Measurements from ENCODE around the gene GTF2F1. TPM values are rescaled to one million over a fixed set of nuclear protein-coding genes. Genes with fewer than 3 reads are reported as not detected.

GTF2F1 gene
- total RNA-seq, 4 donors from 2014 or later, result 11.4 to 34.8 (median 22.4) TPM

DNA sequence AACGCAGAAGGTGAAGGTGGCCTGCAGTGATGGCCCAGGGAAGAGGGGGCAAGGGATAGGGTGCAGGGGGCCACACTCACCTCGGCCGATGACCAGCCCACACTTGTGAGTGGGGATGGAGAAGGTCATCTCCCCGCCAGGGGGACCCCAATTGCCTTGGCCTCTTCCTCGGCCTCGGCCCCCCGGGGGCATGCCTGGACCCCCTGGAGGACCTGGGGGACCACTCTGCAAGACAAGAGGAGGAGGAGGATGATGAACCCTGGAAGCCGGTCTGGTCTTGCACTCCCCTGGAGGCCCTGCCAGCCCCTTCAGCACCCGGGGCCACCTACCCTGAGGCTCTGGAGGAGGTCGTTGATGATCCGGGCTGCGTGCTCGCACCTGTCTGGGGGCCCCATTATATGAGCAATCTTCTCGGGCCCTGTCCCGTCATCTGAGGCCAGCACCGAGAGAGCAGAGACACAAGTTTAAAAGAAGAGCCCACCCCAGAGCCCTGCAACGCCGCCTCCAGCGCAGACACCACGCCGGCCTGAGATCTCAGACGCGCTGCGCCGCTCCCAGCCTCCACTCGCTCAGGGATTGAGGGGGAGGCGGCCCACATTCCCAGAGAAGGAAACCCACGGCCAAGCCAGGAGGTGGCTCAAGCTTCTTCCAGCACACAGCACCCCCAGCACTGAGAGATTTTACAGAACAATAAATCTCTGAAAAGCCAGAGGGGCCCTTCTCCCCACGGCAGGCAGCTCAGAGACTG is 23.9 kb upstream of the GTF2F1 start:
- Histone ChIP-seq H3K36me3 (peaks cover 0 to 81% of the 10 kb centered on the region in 2 donors), H3K9me3 (no peaks in the 10 kb centered on the region), H3K4me1 (no peaks in the 10 kb centered on the region), H3K27me3 (no peaks in the 10 kb centered on the region), H3K27ac (no peak overlapping the region), H3K4me3 (no peak overlapping the region)
- DNase-seq, result no peak
- TF ChIP-seq CTCF (IDR thresholded peaks at IDR 0.05 in 4 of 5, conservative IDR thresholded peaks at IDR 0.05 in 1 of 5), result no peak
- TF ChIP-seq POLR2A (IDR thresholded peaks at IDR 0.05), result no peak
- no peak for ATAC-seq
- intact Hi-C loops (cut with DNase I; ENCODE audit: low total_unique reads), result no loop called here
- in situ Hi-C loops (cut with MboI; ENCODE audit: low sequenced_read_pairs in 4 of 4), result no loop called here

DNA sequence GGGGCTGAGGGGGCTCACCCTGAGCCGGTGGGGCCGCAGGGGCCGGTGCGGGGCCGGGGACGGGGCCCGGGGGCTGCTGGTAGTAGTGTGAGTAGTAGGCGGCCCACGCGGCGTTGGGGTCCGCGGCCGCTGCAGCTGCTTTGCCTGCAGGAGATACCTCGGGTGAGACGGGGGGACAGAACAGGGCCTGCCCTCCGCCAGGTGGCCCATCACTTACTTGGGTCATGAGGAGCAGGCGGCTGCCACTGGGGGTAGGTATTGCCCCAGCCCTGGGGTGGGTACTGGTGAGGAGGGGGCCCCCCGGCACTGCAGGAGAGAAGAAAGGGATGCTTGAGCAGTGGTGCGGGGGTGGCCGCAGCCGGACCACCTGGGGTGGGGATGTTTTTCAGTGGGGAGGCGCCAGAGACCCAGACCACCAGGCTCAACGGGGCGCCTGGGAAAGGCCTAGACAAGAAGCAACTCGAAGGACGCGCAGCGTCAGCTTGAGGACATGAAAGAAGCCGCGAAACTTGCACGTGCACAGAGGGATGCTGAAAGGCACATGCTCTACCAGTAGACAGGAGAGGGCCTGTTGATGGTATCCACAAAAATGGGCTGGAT is 22.7 kb upstream of the GTF2F1 start:
- H3K9me3 ChIP-seq, result no peaks in the 10 kb centered on the region
- no peaks in the 10 kb centered on the region for H3K4me1 ChIP-seq
- TF ChIP-seq CTCF (IDR thresholded peaks at IDR 0.05 in 4 of 5, conservative IDR thresholded peaks at IDR 0.05 in 1 of 5), result no peak
- H3K36me3 ChIP-seq, result peaks cover 0 to 69% of the 10 kb centered on the region in 2 donors
- intact Hi-C loops (cut with DNase I; ENCODE audit: low total_unique reads), result no loop called here
- no peak overlapping the region for H3K27ac ChIP-seq
- no peak overlapping the region for H3K4me3 ChIP-seq
- DNase-seq, result no peak
- in situ Hi-C loops (cut with MboI; ENCODE audit: low sequenced_read_pairs in 4 of 4), result no loop called here
- no peaks in the 10 kb centered on the region for H3K27me3 ChIP-seq
- no peak for ATAC-seq

GRCh38 chr19:6414793-6415590 is 22.0 kb upstream of the GTF2F1 start:
- TF ChIP-seq POLR2A (IDR thresholded peaks at IDR 0.05) (no peak), CTCF (IDR thresholded peaks at IDR 0.05 in 4 of 5, conservative IDR thresholded peaks at IDR 0.05 in 1 of 5) (no peak)
- intact Hi-C loops (cut with DNase I; ENCODE audit: low total_unique reads) (no loop called here), in situ Hi-C loops (cut with MboI; ENCODE audit: low sequenced_read_pairs in 4 of 4) (no loop called here)
- H3K27me3 ChIP-seq, result no peaks in the 10 kb centered on the region
- no peak for DNase-seq
- H3K4me1 ChIP-seq, result no peaks in the 10 kb centered on the region
- ATAC-seq, result no peak
- no peak overlapping the region for H3K4me3 ChIP-seq
- peaks cover 0 to 62% of the 10 kb centered on the region in 2 donors for H3K36me3 ChIP-seq
- no peaks in the 10 kb centered on the region for H3K9me3 ChIP-seq
- no peak overlapping the region for H3K27ac ChIP-seq

- ATAC-seq, result no peak
- TF ChIP-seq CTCF (IDR thresholded peaks at IDR 0.05 in 4 of 5, conservative IDR thresholded peaks at IDR 0.05 in 1 of 5) (no peak), POLR2A (IDR thresholded peaks at IDR 0.05) (no peak)
- H3K4me1 ChIP-seq, result no peaks in the 10 kb centered on the region
- no peak overlapping the region for H3K27ac ChIP-seq
- H3K9me3 ChIP-seq, result no peaks in the 10 kb centered on the region
- no peak overlapping the region for H3K4me3 ChIP-seq
- H3K27me3 ChIP-seq, result no peaks in the 10 kb centered on the region
- intact Hi-C loops (cut with DNase I; ENCODE audit: low total_unique reads) (no loop called here), in situ Hi-C loops (cut with MboI; ENCODE audit: low sequenced_read_pairs in 4 of 4) (no loop called here)
- H3K36me3 ChIP-seq, result peaks cover 0 to 52% of the 10 kb centered on the region in 2 donors
- DNase-seq, result no peak
Observed at GRCh38 chr19:6413721-6414643, 21.0 kb upstream of the GTF2F1 start.

Measured in gastrocnemius medialis (tissue), 4 donors.